K562 (cell line): ENCODE measurements around the gene CPNE6. TPM values are rescaled to one million over a fixed set of nuclear protein-coding genes. Genes with fewer than 3 reads are reported as not detected.

Source experiments
- C11orf30 ChIP-seq: fragments of 450-650 bp; IDR thresholded peaks from 2 replicates; pipeline ENCODE4 v1.6.1; 2016; ENCODE audit warnings: low read depth, mild to moderate bottlenecking
- DNMT1 ChIP-seq: fragments of 450-650 bp; IDR thresholded peaks from 2 replicates; pipeline ENCODE4 v1.6.1; 2016; ENCODE audit warnings: antibody characterized with exemption, mild to moderate bottlenecking
- KDM2B ChIP-seq: fragments of 250-450 bp; sonication (Bioruptor Pico); IDR thresholded peaks from 2 replicates; pipeline ENCODE4 v1.8.0; 2021; ENCODE audit warnings: mild to moderate bottlenecking, moderate library complexity
- KHSRP ChIP-seq: fragments of 450-650 bp; IDR thresholded peaks from 2 replicates; pipeline ENCODE4 v1.6.1; 2017
- KLF6 ChIP-seq: fragments of 250-450 bp; sonication (Bioruptor Pico); IDR thresholded peaks from 2 replicates; pipeline ENCODE4 v1.4.0; 2020; ENCODE audit warnings: mild to moderate bottlenecking, moderate library complexity, borderline replicate concordance
- MCM2 ChIP-seq: fragments of 450-650 bp; IDR thresholded peaks from 2 replicates; pipeline ENCODE4 v1.6.1; 2017; ENCODE audit warnings: low read depth, mild to moderate bottlenecking
- PCBP1 ChIP-seq: fragments of 200-400 bp; formaldehyde crosslinking; IDR thresholded peaks from 2 replicates; pipeline ENCODE4 v1.6.1; 2018; ENCODE audit warnings: mild to moderate bottlenecking, low read depth, low read length; ENCODE audit not compliant: poor library complexity, severe bottlenecking
- RBM34 ChIP-seq: fragments of 200-400 bp; formaldehyde crosslinking; IDR thresholded peaks from 2 replicates; pipeline ENCODE4 v1.6.1; 2018; ENCODE audit warnings: low read length, borderline replicate concordance; ENCODE audit not compliant: insufficient read depth
- SMARCE1 ChIP-seq: fragments of 450-650 bp; IDR thresholded peaks from 2 replicates; pipeline ENCODE4 v1.7.1; 2016; ENCODE audit warnings: mild to moderate bottlenecking
- XRCC5 ChIP-seq: fragments of 200-400 bp; formaldehyde crosslinking; IDR thresholded peaks from 2 replicates; pipeline ENCODE4 v1.6.1; 2017; ENCODE audit warnings: low read depth, mild to moderate bottlenecking, low read length
- ZNF444 ChIP-seq: fragments of 250-450 bp; sonication (Bioruptor Pico); IDR thresholded peaks from 2 replicates; pipeline ENCODE4 v1.4.0; 2020; ENCODE audit warnings: mild to moderate bottlenecking, moderate library complexity
- ZNF695 ChIP-seq: fragments of 450-650 bp; formaldehyde crosslinking; IDR thresholded peaks from 2 replicates; pipeline ENCODE4 v1.4.0; 2020; ENCODE audit warnings: mild to moderate bottlenecking, moderate library complexity
- ZNF764 ChIP-seq: fragments of 250-450 bp; sonication (Bioruptor Pico); IDR thresholded peaks from 2 replicates; pipeline ENCODE4 v1.4.0; 2020; ENCODE audit warnings: low read depth, mild to moderate bottlenecking, moderate library complexity
- ZNF778 ChIP-seq: fragments of 450-650 bp; formaldehyde crosslinking; IDR thresholded peaks from 2 replicates; pipeline ENCODE4 v1.4.0; 2020; ENCODE audit warnings: mild to moderate bottlenecking, moderate library complexity
- polyA plus RNA-seq, 8 experiments: library from polyadenylated mRNA; depleted of rRNA in 4 of 8; stranded (reverse) in 5 of 8; unstranded in 3 of 8; fragments of >200 nt; fragmentation: Nextera tagmentation in 2 of 8; fragmentation: Illumina TruSeq in 1 of 8; extraction: Ambion mirVana in 2 of 8; extraction: Trizol in 1 of 8; gene quantifications; 2 replicates each; pipeline versions ENCODE4 v1.2.1 to v1.2.3, GENCODE V29; 2011 to 2014; ENCODE audit warnings: inconsistent platforms in 1 of 8, missing spikeins in 1 of 8
- total RNA-seq, 7 experiments: library from RNA; depleted of rRNA in 6 of 7; stranded (reverse); fragments of >200 nt in 6 of 7; fragmentation: Illumina TruSeq in 2 of 7; extraction: Trizol in 2 of 7; gene quantifications; 2 replicates each; pipeline versions ENCODE4 v1.2.1 to v1.2.3, GENCODE V29; 2011 to 2021; ENCODE audit warnings: low replicate concordance in 1 of 7
- TF ChIP-seq, protein P1 (sequence below): fragments of 250-450 bp; sonication (Bioruptor Pico); IDR thresholded peaks from 2 replicates; pipeline ENCODE4 v1.5.0; 2021; ENCODE audit warnings: mild to moderate bottlenecking, moderate library complexity
- TF ChIP-seq, protein P2 (sequence below): fragments of 250-450 bp; sonication (Bioruptor Pico); IDR thresholded peaks from 2 replicates; pipeline ENCODE4 v1.4.0; 2020; ENCODE audit warnings: mild to moderate bottlenecking
- TF ChIP-seq, protein P3 (sequence below): fragments of 450-650 bp; formaldehyde crosslinking; IDR thresholded peaks from 2 replicates; pipeline ENCODE4 v1.4.0; 2020; ENCODE audit warnings: mild to moderate bottlenecking, moderate library complexity

The CPNE6 gene
- total and polyA plus RNA-seq, 9 of the 15 experiments (the other 6 are each of a cell fraction or from before 2014, with no cell fraction given) = not detected

- TF ChIP-seq, protein P1, sequence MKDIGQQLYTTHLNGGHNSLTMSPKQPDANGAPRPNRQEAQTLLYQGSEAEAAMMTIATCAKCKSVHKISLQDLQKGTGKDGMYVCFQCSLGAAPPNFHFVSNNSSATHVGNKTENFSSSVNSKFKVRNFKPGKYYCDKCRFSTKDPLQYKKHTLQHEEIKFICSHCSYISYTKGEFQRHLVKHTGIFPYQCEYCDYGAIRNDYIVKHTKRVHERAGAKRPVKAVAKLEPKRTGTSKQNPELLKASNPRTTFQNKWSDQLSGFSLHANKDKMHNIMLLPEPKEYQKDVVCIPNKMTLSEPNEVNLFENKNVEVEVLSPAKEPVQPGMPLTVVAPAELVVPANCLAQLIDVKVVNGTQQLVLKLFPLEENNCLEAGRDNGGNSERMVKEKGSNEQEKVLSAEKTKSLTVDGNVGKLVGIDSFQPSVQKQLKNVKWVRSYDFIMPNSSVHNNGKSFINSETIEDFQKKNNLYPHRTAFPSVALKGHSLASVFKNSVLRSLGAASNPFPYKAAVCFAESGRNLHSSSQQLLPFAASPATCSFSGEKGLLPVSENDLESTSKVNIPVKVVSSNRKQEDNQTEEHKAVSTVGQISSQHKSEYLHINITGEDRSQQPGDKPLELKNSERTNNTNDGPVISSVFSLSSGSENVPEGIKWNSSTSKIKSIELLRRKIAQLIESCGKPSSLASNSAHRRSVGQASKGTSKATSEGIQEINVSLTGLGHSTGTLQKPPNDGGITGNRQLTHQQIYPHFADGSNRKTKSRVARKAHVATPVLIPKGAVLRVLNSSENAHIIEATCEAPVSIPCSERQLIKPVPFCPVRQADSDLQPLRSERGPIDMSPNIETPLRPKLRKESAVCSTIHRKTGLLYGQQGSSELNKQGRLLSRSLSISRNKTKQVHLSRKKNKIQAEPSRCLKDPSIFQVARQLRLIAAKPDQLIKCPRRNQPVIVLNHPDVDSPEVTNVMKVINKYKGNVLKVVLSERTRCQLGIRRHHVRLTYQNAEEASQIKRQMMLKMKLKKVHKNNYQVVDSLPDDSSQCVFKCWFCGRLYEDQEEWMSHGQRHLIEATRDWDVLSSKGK (CRISPR knock-in tag) = no peak
- TF ChIP-seq, protein P2, sequence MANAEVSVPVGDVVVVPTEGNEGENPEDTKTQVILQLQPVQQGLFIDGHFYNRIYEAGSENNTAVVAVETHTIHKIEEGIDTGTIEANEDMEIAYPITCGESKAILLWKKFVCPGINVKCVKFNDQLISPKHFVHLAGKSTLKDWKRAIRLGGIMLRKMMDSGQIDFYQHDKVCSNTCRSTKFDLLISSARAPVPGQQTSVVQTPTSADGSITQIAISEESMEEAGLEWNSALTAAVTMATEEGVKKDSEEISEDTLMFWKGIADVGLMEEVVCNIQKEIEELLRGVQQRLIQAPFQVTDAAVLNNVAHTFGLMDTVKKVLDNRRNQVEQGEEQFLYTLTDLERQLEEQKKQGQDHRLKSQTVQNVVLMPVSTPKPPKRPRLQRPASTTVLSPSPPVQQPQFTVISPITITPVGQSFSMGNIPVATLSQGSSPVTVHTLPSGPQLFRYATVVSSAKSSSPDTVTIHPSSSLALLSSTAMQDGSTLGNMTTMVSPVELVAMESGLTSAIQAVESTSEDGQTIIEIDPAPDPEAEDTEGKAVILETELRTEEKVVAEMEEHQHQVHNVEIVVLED (CRISPR knock-in tag) = no peak
- TF ChIP-seq RBM34 = no peak
- TF ChIP-seq, protein P3, sequence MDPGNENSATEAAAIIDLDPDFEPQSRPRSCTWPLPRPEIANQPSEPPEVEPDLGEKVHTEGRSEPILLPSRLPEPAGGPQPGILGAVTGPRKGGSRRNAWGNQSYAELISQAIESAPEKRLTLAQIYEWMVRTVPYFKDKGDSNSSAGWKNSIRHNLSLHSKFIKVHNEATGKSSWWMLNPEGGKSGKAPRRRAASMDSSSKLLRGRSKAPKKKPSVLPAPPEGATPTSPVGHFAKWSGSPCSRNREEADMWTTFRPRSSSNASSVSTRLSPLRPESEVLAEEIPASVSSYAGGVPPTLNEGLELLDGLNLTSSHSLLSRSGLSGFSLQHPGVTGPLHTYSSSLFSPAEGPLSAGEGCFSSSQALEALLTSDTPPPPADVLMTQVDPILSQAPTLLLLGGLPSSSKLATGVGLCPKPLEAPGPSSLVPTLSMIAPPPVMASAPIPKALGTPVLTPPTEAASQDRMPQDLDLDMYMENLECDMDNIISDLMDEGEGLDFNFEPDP (CRISPR knock-in tag) = no peak
- TF ChIP-seq PCBP1 = no peak
- no peak; the same call in 1 of the 2 replicates for TF ChIP-seq XRCC5
- TF ChIP-seq MCM2 = no peak
- no peak for TF ChIP-seq ZNF764 (CRISPR knock-in tag)
- 0 out of 2 replicates have a peak, but pooled peaks have one; percentile 13 for TF ChIP-seq KDM2B (CRISPR knock-in tag)
- TF ChIP-seq SMARCE1 = no peak
- no peak for TF ChIP-seq KHSRP
- TF ChIP-seq ZNF778 (CRISPR knock-in tag) = no peak
- TF ChIP-seq C11orf30 = peak; percentile 49
- no peak for TF ChIP-seq DNMT1
- TF ChIP-seq KLF6 = no peak
- no peak for TF ChIP-seq ZNF444 (CRISPR knock-in tag)
- no peak for TF ChIP-seq ZNF695 (CRISPR knock-in tag)
These were observed 9.8 kb downstream of the CPNE6 start (continued) for GRCh38 chr14:24080888-24081738.
